Measurements from ENCODE around the gene SCML1.

Gene SCML1

GRCh38 chrX:17736856-17737709 is at the start of gene SCML1:
Gene SCML1 (plus strand): TSS chrX:17737493. CDS start chrX:17744187, 6,694 bp downstream.
- FAIRE-seq, result no peak

DNA sequence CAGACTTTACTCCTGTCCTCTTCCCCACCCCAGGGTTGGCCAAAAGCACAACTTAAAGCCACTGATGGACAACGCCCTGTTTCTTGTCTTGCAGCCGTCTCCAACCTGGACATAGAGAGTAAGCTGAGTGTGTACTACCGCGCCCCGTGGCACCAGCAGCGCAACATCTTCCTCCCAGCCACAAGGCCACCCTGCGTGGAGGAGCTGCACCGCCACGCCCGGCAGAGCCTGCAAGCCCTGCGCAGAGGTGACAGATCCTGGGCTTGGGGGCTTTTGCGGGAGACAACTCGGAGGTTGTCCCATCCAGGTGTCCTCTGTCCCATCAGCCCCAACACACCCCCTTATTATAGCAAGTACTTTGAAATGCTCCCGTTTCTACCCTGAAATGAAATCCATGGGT is 49.6 kb upstream of the SCML1 start:
- FAIRE-seq, result no peak

DNA sequence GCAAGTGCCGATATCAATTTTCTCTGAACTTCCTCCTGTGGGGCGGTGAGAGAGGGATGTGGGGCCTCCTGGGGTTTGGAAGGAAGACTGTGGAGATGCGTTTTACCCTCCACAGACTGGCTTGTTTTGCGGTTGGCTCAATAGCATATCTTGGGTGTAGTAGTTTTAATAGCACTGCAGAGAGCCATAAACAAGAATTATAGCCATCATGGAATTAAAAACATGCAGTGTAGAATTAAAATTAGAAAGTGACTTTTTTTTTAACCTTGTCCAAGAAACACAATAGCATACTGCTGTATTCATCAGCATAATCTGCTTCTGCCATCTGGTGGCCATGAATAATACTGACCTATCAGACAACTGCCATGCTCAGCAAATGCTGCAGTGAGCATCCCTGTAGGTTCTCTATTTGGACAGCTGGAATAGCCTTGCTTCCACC is 47.3 kb upstream of the SCML1 start:
- FAIRE-seq, result peak; percentile 46

GRCh38 chrX:17692709-17693346 is 44.5 kb upstream of the SCML1 start:
- FAIRE-seq, result no peak

GRCh38 chrX:17697191-17697590 is 40.1 kb upstream of the SCML1 start:
- FAIRE-seq, result no peak

DNA sequence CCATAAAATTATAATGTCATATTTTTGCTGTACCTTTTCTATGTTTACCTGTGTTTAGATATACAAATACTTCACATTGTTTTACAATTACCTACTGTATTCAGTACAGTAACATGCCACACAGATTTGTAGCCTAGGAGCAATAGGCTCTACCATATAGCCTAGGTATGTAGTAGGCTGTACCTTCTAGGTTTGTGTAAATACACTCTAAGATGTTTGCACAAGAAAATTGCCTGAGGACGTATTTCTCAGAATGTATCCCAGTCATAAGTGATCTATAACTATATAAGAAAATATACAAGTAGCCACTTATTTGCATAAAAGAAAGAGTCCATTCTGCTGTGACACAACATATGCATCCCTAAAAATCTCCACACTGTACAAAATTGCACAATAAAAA is 36.3 kb upstream of the SCML1 start:
- no peak for FAIRE-seq

- FAIRE-seq, result no peak
Measured at GRCh38 chrX:17703201-17703600, 34.1 kb upstream of the SCML1 start.

- FAIRE-seq, result no peak
Measured at GRCh38 chrX:17705211-17705610, 32.1 kb upstream of the SCML1 start.

DNA sequence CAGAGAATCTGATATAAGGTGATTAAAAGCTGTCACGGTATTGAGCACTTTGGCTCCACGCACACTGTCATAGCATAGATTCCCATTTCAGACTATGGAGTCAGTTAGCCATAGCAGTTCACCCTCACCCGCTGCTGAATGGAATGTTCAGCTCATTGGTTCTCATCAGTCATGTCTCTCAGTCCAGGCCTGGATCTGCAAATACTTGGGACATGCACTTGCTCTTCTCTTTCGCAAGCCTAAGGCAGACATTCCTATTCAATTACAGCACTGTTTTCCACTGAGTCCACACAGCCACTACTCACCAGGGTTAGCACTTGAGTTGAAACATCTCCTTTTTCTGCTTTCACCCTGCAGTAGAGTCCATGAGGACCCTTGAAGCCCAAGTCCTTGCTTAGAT is 30.6 kb upstream of the SCML1 start:
- FAIRE-seq, result no peak

DNA sequence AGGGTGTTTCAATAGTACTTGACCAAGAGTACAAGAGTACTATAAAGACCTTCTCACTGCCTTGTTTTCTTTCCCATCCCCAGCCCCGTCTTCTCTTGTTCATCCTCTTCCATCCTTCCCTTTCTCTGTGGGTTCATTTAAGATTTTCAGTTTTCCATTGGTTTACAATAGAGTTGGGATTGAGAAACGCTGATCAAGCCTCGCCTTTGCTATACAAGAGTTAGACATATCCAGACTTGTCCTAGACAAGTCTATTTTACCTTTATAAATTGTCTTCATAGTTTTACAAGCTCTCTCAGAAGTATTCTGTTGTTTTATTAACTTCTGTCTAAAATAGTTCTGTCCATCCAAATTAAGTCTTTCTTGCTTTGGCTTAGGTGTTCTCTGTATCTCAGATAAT is 29.6 kb upstream of the SCML1 start:
- FAIRE-seq, result no peak

DNA sequence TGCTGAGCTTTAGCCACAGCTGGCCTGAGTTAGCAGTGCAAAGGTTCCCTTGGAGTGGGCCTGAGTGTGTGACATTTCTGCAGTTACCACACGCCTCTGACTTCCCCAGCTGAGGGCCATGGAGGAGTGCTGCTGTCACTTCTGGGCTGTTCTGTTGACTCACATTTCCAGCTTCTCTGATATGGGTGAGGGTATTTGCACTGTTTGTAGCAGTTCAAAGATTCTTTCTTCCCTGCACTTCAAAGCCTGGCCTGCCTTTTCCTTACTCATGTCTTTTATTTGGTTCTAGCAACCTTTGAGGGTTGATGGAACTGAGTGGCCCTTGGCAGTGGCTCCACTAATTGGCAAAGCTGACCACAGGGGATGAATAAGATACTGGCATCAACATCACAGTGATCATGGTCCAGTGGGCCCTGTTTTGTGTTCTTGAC is 26.4 kb upstream of the SCML1 start:
- no peak for FAIRE-seq

DNA sequence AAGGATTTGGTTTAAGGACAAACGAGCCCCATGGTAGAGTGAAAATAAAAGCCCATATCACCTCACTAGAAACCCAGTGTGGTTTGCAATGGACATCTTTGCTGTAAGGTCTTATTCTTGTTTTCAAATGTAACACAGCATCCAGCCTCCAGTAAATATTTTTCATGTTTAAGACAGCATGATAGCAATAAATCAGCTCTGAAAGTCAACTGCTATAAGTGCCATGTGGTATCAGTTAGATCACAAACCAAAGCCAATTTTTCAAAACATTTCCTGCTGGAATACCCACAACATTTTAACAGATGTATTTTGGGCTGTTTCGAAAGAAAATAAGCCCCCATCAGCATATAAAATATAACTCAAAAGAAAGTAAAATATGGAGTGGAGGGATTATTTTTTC is 24.0 kb upstream of the SCML1 start:
- no peak for FAIRE-seq

DNA sequence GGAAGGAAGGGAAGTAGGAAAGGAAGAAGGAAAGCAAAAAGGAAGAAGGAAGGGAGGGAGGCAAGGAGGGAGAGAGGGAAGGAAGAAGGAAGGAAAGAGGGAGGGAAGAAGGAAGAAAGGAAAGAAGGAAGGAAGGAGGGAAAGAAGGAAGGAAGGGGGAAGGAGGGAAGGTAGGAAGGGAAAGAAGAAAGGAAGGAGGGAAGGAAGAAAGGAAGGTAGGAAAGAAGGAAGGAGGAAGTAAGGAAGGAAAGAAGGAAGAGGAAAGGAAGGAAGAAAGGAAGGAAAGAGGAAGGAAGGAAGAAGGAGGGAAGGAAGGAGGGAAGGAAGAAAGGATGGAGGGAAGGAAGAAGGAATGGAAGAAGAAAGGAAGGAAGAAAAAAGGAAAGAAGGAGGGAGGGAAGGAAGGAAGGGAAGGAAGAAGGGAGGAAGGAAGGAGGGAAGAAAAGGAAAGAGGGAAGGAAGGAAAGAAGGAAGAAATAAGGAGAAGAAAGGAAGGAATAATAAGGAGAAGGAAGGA is 18.6 kb upstream of the SCML1 start:
- no peak for FAIRE-seq

- no peak for FAIRE-seq
Measured at GRCh38 chrX:17719711-17720110, 17.6 kb upstream of the SCML1 start.

DNA sequence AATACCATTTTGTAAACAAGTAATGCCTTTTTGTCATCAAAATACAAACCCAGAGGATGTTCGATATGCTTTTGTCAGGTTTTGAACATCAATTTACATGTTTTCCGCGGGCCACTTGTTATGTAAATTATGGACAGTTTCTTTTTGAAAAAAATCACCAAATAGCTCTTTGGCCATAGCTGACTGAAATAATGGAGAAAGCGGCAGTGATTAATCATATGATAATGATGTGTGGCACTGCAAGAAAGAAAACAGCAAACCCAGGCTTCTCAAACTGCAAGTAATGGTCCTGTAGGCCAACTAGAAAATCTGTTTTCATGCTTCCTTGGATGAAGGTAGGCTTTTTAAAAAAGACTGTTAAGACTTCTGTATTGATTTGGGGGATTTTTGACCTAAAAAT is 15.6 kb upstream of the SCML1 start:
- no peak for FAIRE-seq

GRCh38 chrX:17725181-17725580 is 12.1 kb upstream of the SCML1 start:
- no peak for FAIRE-seq

DNA sequence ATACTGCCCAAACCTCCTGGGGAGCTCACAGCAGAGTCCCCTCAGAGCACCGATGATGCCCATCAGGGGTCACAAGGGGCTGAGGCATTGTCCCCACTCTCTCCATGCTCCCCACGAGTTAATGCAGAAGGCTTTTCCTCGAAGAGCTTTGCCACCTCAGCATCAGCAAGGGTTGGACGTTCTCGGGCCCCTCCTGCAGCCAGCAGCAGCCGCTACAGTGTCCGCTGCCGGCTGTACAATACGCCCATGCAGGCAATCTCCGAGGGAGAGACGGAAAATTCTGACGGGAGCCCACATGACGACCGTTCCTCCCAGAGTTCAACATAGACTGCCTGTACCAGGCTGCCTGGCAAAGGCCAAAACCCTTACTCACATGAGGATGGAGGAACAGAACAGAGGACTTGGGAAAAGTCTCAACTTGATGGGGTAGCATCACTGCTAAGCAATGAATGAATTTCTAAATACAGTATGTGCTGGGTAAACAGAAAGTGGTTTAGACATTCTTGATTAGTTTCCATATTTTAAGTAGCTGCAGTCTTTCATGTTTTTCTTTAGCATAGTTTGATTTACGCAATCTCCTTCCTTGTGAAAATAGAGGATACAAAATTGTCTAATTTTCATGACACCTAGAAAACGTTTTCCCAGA is 5.0 kb upstream of the SCML1 start:
- FAIRE-seq, result no peak

GRCh38 chrX:17735406-17735805 is 1.9 kb upstream of the SCML1 start:
- FAIRE-seq, result no peak

DNA sequence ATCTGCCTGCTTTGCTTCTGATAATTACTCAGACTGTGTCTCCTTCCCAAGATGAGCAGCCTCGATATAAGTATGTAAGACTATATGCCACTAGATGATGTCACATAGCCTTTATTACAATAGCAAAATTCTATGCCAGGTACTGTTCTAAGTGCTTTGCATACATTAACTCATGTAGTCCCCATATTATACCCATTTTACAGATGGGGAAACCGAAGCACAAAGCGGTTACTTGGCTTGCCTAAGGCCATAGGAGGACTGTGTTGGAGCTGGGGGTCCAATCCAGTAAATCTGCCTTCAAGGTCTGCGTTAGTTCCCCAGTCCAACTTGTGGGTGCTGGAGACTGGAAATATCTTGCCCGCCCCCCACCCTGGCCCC is 826 bp upstream of the SCML1 start:
- FAIRE-seq, result no peak

DNA sequence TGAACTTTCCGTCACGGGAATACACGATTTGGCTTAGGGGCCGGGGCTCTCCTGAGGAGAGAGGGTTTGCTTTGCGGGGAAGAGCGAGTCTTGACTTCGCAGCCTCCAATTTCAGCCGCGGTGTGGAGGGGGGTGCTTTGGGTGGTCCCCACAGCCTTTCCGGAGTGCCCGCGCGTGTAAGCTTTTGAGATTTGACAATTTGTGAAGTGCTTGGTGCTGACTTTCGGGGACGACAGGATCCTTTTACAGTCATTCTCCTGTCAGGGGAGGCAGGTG is 355 bp downstream of the SCML1 start:
- FAIRE-seq, result no peak

GRCh38 chrX:17737986-17738713 is 857 bp downstream of the SCML1 start:
- FAIRE-seq, result no peak

- FAIRE-seq, result no peak
Measured at GRCh38 chrX:17738737-17739535, 1.6 kb downstream of the SCML1 start.
